ENCODE results near the gene LRRC63.

Gene LRRC63

DNA sequence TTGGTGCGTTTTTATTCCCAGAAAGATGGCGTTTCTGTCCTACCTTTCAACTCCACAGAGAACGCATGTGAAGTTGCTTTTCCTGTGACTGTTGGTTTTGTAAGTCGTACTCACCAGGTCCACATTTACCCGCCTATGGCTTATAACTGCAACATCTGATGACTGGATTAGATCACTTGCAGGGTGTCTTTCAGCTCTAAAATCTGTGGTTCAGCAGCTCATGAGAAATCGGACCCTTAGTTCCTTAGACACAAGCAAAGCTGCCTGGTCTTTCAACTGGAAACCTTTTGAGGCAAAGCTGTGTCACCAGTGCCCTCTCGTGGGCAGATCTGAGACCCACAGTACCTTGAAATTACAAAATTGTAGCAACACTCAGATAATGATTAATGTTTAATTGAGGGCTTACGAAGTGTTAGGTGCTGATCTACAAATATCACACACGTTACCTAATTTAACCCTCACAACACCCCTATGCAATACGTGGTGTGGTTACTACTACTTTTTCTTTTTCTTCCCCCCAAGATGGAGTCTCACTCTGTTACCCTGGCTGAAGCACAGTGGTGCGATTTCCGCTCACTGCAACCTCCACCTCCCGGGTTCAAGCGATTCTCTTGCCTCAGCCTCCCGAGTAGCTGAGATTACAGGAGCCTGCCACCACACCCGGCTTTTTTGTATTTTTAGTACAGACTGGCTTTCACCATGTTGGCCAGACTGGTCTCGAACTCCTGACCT is 109.9 kb downstream of the LRRC63 start:
- DNase-seq (ENCODE audit: low spot score), result peak; percentile 64
- peak; percentile 71 for TF ChIP-seq CTCF (IDR thresholded peaks at IDR 0.05; ENCODE audit: extremely low read depth, missing control alignments)

GRCh38 chr13:46324976-46325375 is 113.2 kb downstream of the LRRC63 start:
- no peak for TF ChIP-seq CTCF (IDR thresholded peaks at IDR 0.05; ENCODE audit: extremely low read depth, missing control alignments)
- DNase-seq (ENCODE audit: low spot score), result no peak
